Measurements from ENCODE around the gene TNS3.

DNA sequence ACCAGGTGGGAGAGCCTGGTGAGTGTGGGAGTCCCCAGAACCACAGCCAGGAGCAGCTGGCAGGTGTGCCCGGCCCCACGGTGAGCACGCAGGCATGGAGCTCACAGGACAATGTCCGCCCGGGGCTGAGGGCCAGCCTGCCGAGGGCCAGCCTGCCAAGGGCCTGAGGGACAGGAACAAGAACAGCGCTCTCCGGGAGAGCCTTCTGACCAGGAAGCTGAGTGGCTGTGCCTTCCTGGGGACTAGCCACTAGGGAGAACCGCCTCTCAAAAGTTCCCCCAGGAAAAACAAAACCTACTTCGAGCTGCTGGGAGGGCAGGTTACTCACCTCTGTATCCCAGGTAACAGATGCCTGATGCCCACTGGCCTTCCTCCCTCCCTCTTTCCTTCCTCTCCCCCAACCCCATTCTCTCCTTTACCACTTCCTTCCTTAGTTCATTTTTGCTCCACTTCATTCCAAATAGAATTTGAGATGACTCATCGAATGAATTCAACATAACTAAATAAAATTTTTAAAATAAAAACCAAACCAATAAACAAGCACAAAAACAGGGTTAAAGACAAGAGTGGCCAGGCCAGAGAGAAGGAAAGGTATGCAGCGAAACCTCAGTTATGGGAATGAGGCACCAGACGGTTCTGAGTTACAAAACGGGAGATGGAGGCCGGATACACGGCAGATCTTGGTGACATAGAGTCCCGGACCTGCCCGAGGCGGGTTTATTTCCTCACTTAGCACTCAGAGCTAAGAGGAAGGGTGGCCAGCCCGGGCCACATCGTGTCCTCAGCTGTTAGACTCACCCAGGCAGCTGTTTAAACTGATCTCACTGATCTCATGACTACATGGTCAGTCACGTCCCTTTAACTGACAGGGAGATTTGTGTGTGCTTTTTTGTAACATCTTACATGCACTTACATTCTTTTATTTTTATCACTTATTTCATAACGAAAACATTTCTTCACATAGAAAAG is 128.5 kb downstream of the TNS3 start:
- TF ChIP-seq, protein P1, sequence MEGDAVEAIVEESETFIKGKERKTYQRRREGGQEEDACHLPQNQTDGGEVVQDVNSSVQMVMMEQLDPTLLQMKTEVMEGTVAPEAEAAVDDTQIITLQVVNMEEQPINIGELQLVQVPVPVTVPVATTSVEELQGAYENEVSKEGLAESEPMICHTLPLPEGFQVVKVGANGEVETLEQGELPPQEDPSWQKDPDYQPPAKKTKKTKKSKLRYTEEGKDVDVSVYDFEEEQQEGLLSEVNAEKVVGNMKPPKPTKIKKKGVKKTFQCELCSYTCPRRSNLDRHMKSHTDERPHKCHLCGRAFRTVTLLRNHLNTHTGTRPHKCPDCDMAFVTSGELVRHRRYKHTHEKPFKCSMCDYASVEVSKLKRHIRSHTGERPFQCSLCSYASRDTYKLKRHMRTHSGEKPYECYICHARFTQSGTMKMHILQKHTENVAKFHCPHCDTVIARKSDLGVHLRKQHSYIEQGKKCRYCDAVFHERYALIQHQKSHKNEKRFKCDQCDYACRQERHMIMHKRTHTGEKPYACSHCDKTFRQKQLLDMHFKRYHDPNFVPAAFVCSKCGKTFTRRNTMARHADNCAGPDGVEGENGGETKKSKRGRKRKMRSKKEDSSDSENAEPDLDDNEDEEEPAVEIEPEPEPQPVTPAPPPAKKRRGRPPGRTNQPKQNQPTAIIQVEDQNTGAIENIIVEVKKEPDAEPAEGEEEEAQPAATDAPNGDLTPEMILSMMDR (IDR thresholded peaks at IDR 0.05; ENCODE audit: low read depth, low read length, poor library complexity, severe bottlenecking), result no peak
- no peak for TF ChIP-seq EZH2phosphoT487 (IDR thresholded peaks at IDR 0.05; ENCODE audit: borderline replicate concordance, low read length)

Measured in DOHH2 (cell line).